ENCODE results near the gene MED16.

GRCh38 chr19:827314-827709 is 65.7 kb downstream of the MED16 start:
- TF ChIP-seq, protein P1, sequence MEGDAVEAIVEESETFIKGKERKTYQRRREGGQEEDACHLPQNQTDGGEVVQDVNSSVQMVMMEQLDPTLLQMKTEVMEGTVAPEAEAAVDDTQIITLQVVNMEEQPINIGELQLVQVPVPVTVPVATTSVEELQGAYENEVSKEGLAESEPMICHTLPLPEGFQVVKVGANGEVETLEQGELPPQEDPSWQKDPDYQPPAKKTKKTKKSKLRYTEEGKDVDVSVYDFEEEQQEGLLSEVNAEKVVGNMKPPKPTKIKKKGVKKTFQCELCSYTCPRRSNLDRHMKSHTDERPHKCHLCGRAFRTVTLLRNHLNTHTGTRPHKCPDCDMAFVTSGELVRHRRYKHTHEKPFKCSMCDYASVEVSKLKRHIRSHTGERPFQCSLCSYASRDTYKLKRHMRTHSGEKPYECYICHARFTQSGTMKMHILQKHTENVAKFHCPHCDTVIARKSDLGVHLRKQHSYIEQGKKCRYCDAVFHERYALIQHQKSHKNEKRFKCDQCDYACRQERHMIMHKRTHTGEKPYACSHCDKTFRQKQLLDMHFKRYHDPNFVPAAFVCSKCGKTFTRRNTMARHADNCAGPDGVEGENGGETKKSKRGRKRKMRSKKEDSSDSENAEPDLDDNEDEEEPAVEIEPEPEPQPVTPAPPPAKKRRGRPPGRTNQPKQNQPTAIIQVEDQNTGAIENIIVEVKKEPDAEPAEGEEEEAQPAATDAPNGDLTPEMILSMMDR (IDR thresholded peaks at IDR 0.05; ENCODE audit: low read length), result no peak
- TF ChIP-seq EZH2 (IDR thresholded peaks at IDR 0.05; ENCODE audit: borderline replicate concordance, low read length), result no peak
